Ovary (tissue), 3 donors: ENCODE data around the gene MGA.

Experiments
- CTCF ChIP-seq, 3 donors: fragments of 450-650 bp in 2 of 3; fragments of 200-600 bp in 1 of 3; IDR thresholded peaks; one replicate each; pipeline versions ENCODE4 v1.5.1 to v1.8.0; 2016 to 2022; ENCODE audit warnings: antibody characterized with exemption in 3 of 3, mild to moderate bottlenecking in 1 of 3
- EP300 ChIP-seq: sonication (generic); formaldehyde crosslinking; IDR thresholded peaks from one replicate; pipeline ENCODE4 v1.6.1; 2017; ENCODE audit warnings: antibody characterized with exemption
- POLR2A ChIP-seq: fragments of 450-650 bp; IDR thresholded peaks from one replicate; pipeline ENCODE4 v1.6.1; 2017; ENCODE audit warnings: antibody characterized with exemption, mild to moderate bottlenecking, moderate library complexity
- donor health status: DM: no; HTN: no; CAD: no.

DNA sequence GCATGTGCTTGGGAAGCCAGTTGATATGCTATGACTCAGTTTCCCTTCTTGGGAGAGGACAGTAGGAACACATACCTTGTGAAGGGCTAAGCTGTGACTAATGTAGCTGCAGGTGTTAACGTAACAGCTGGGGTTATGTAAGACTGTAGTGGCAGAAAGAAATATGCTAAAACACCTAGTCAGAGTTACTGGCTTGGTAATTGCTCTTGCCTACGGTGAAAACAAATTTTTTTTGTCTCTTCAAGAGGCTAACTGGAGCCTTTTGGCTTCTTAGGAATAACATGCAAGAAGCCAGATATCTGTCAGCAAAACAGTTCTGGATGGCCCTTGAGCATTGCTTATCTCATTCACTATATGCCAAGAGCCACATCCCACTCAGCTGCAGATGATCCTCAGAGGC lies 115.4 kb downstream of the MGA start:
- TF ChIP-seq CTCF (IDR thresholded peaks at IDR 0.05) (no peak), EP300 (no peak), POLR2A (no peak)
